PC-3 (cell line): ENCODE measurements around the gene CCDC71L.

Experiments
- EZH2 ChIP-seq: fragments of 300-600 bp; sonication (generic); IDR thresholded peaks from one replicate; pipeline ENCODE4 v1.6.1; 2017; ENCODE audit warnings: antibody characterized with exemption, mild to moderate bottlenecking, low read length; ENCODE audit not compliant: unreplicated experiment
- EZH2phosphoT487 ChIP-seq: fragments of 300-600 bp; sonication (generic); IDR thresholded peaks from 2 replicates; pipeline ENCODE4 v1.6.1; 2018; ENCODE audit warnings: mild to moderate bottlenecking, antibody characterized with exemption, low read length, borderline replicate concordance
- TF ChIP-seq, protein P1 (sequence below): fragments of 300-600 bp; sonication (generic); conservative IDR thresholded peaks from 2 replicates; pipeline ENCODE4 v1.5.1; 2017; ENCODE audit warnings: antibody characterized with exemption, low read depth, mild to moderate bottlenecking, low read length

DNA sequence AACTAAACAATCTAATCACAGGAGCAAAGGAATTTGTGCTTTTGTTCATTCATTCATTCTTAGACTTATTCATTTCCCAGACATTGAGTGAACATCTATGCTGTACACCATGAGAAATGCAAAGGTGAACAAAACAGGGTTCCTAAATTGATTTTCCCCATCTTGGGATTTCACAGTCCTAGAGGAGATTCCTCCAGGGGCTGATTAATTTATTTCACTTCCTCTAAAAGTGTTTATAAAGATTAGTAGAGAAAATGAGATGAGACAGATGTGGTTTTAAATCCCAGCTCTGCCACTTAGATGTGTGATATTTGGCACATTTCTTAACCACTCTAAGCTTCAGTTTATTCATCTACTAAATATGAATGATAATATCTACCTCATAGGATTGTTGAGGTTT lies 8.9 kb downstream of the CCDC71L start:
- TF ChIP-seq, protein P1, sequence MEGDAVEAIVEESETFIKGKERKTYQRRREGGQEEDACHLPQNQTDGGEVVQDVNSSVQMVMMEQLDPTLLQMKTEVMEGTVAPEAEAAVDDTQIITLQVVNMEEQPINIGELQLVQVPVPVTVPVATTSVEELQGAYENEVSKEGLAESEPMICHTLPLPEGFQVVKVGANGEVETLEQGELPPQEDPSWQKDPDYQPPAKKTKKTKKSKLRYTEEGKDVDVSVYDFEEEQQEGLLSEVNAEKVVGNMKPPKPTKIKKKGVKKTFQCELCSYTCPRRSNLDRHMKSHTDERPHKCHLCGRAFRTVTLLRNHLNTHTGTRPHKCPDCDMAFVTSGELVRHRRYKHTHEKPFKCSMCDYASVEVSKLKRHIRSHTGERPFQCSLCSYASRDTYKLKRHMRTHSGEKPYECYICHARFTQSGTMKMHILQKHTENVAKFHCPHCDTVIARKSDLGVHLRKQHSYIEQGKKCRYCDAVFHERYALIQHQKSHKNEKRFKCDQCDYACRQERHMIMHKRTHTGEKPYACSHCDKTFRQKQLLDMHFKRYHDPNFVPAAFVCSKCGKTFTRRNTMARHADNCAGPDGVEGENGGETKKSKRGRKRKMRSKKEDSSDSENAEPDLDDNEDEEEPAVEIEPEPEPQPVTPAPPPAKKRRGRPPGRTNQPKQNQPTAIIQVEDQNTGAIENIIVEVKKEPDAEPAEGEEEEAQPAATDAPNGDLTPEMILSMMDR, result no peak
- TF ChIP-seq EZH2 (no peak), EZH2phosphoT487 (no peak)
